Epithelial cell of esophagus (primary cell): ENCODE data around the gene VTI1A.

Experiments
- DNase-seq: peaks from one replicate; pipeline ENCODE4 v3.0.0; 2010; ENCODE audit warnings: low read depth
- H3K4me3 ChIP-seq: 2 replicates; pipeline ENCODE4 v1.5.1; 2011; ENCODE audit warnings: mild to moderate bottlenecking, low read length, control low read depth
- CTCF ChIP-seq: IDR thresholded peaks from 2 replicates; pipeline ENCODE4 v1.5.1; 2011; ENCODE audit warnings: low read depth, mild to moderate bottlenecking, low read length, control low read depth, inconsistent platforms; ENCODE audit not compliant: insufficient read depth; ENCODE audit errors: missing control alignments

VTI1A gene

GRCh38 chr10:112755446-112756234 lies 308.6 kb downstream of the VTI1A start:
- TF ChIP-seq CTCF = no peak
- no peak for DNase-seq
- H3K4me3 ChIP-seq = no peak overlapping the region

GRCh38 chr10:112756235-112756527 lies 309.2 kb downstream of the VTI1A start:
- TF ChIP-seq CTCF = no peak
- H3K4me3 ChIP-seq = no peak overlapping the region
- DNase-seq = no peak

- H3K4me3 ChIP-seq = no peak overlapping the region
- no peak for DNase-seq
- TF ChIP-seq CTCF = no peak
Measured at GRCh38 chr10:112758961-112759360, 311.9 kb downstream of the VTI1A start.

GRCh38 chr10:112759496-112759895 lies 312.5 kb downstream of the VTI1A start:
- no peak for TF ChIP-seq CTCF

GRCh38 chr10:112761256-112761655 lies 314.2 kb downstream of the VTI1A start:
- H3K4me3 ChIP-seq = no peak overlapping the region
- no peak for DNase-seq
- TF ChIP-seq CTCF = no peak

More at GRCh38 chr10:112759496-112759895, 312.5 kb downstream of the VTI1A start:
- DNase-seq = no peak
- no peak overlapping the region for H3K4me3 ChIP-seq

GRCh38 chr10:112763916-112764520 lies 317.0 kb downstream of the VTI1A start:
- H3K4me3 ChIP-seq = no peak overlapping the region
- no peak for DNase-seq

More at GRCh38 chr10:112763916-112764520, 317.0 kb downstream of the VTI1A start:
- no peak for TF ChIP-seq CTCF
